ENCODE data around the gene RPRD2.
"Not testable (repeated sequence)": the region's sequence is repeated elsewhere in the genome, so short reads cannot be mapped to it uniquely, and the experiment has no call there.

RPRD2 gene

GRCh38 chr1:150389650-150390049 is 25.7 kb downstream of the RPRD2 start:
- DNase-seq (ENCODE audit: low read depth, low spot score), result peak; percentile 15

- DNase-seq (ENCODE audit: low read depth, low spot score), result no peak
These were observed 28.7 kb downstream of the RPRD2 start for GRCh38 chr1:150392627-150393026.

GRCh38 chr1:150395115-150395514 is 31.2 kb downstream of the RPRD2 start:
- DNase-seq (ENCODE audit: low read depth, low spot score), result not testable (repeated sequence)

GRCh38 chr1:150397392-150398032 is 33.6 kb downstream of the RPRD2 start:
- no peak for DNase-seq (ENCODE audit: low read depth, low spot score)

GRCh38 chr1:150404465-150404864 is 40.5 kb downstream of the RPRD2 start:
- no peak for DNase-seq (ENCODE audit: low read depth, low spot score)

GRCh38 chr1:150405660-150406059 is 41.7 kb downstream of the RPRD2 start:
- DNase-seq (ENCODE audit: low read depth, low spot score), result no peak

- peak; percentile 9 for DNase-seq (ENCODE audit: low read depth, low spot score)
These were observed 42.5 kb downstream of the RPRD2 start for GRCh38 chr1:150406483-150406882.

GRCh38 chr1:150407330-150407729 is 43.4 kb downstream of the RPRD2 start:
- DNase-seq (ENCODE audit: low read depth, low spot score), result no peak

- DNase-seq (ENCODE audit: low read depth, low spot score), result no peak
These were observed 44.9 kb downstream of the RPRD2 start for GRCh38 chr1:150408800-150409199.

GRCh38 chr1:150409504-150410362 is 45.8 kb downstream of the RPRD2 start:
- no peak for DNase-seq (ENCODE audit: low read depth, low spot score)

GRCh38 chr1:150410582-150411101 is 46.7 kb downstream of the RPRD2 start:
- DNase-seq (ENCODE audit: low read depth, low spot score), result peak; percentile 14

GRCh38 chr1:150414592-150414991 is 50.6 kb downstream of the RPRD2 start:
- DNase-seq (ENCODE audit: low read depth, low spot score), result no peak

GRCh38 chr1:150415800-150416199 is 51.9 kb downstream of the RPRD2 start:
- no peak for DNase-seq (ENCODE audit: low read depth, low spot score)

GRCh38 chr1:150420560-150421265 is 56.8 kb downstream of the RPRD2 start:
- peak; percentile 81 for DNase-seq (ENCODE audit: low read depth, low spot score)

- DNase-seq (ENCODE audit: low read depth, low spot score), result no peak
These were observed 58.6 kb downstream of the RPRD2 start for GRCh38 chr1:150422541-150422940.

GRCh38 chr1:150429805-150430204 is 65.9 kb downstream of the RPRD2 start:
- no peak for DNase-seq (ENCODE audit: low read depth, low spot score)

GRCh38 chr1:150441121-150441520 is 77.2 kb downstream of the RPRD2 start:
- DNase-seq (ENCODE audit: low read depth, low spot score), result no peak

GRCh38 chr1:150444232-150444631 is 80.3 kb downstream of the RPRD2 start:
- no peak for DNase-seq (ENCODE audit: low read depth, low spot score)

GRCh38 chr1:150456146-150456647 is 92.2 kb downstream of the RPRD2 start:
- DNase-seq (ENCODE audit: low read depth, low spot score), result no peak

GRCh38 chr1:150464422-150464826 is 100.5 kb downstream of the RPRD2 start:
- peak; percentile 76 for DNase-seq (ENCODE audit: low read depth, low spot score)

GRCh38 chr1:150466964-150467363 is 103.0 kb downstream of the RPRD2 start:
- no peak for DNase-seq (ENCODE audit: low read depth, low spot score)

- DNase-seq (ENCODE audit: low read depth, low spot score), result no peak
These were observed 105.3 kb downstream of the RPRD2 start for GRCh38 chr1:150469291-150469690.
